PC-3 (cell line): ENCODE data around the gene RPL13A. TPM values are rescaled to one million over a fixed set of nuclear protein-coding genes. Genes with fewer than 3 reads are reported as not detected.
"Not testable (repeated sequence)": the region's sequence is repeated elsewhere in the genome, so short reads cannot be mapped to it uniquely, and the experiment has no call there.

Experiments used
- ATAC-seq: fragments of 200-7000 bp; cut with Tn5 transposase; 2 replicates; pipeline ENCODE4 v1.9.1; 2020; ENCODE audit warnings: mild to moderate bottlenecking, moderate library complexity
- BruUV-seq: library from RNA; stranded (reverse); fragments of 400-500 nt; replicated peaks from 2 replicates; lab custom pipeline; 2021; lab: Mats Ljungman, UMichigan
- CTCF ChIA-PET: fragments of 300-600 bp; sonication (Branson Sonifier 250); formaldehyde crosslinking; loops from one replicate; lab custom pipeline; 2022; ENCODE audit warnings: antibody characterized with exemption; lab: Charles Lee
- POLR2A ChIA-PET: fragments of 300-600 bp; sonication (Branson Sonifier 250); formaldehyde crosslinking; loops from one replicate; lab custom pipeline; 2022; ENCODE audit warnings: antibody characterized with exemption; ENCODE audit not compliant: unreplicated experiment; lab: Charles Lee
- DNase-seq: peaks from one replicate; pipeline ENCODE4 v3.0.0-alpha.2; 2015
- H2AFZ ChIP-seq: fragments of 300-600 bp; sonication (generic); 2 replicates; pipeline ENCODE4 v1.6.0; 2016; ENCODE audit warnings: antibody characterized with exemption, low read length
- H3F3A ChIP-seq: fragments of 300-600 bp; sonication (generic); one replicate; pipeline ENCODE4 v1.6.0; 2017; ENCODE audit warnings: antibody characterized with exemption, low read length, control low read depth, mild to moderate bottlenecking; ENCODE audit not compliant: unreplicated experiment
- H3K27ac ChIP-seq: fragments of 300-600 bp; sonication (generic); 2 replicates; pipeline ENCODE4 v1.5.1; 2016; ENCODE audit warnings: mild to moderate bottlenecking, low read length
- H3K27me3 ChIP-seq: fragments of 300-600 bp; sonication (generic); 2 replicates; pipeline ENCODE4 v1.6.1; 2016; ENCODE audit warnings: low read length, mixed read lengths
- H3K36me3 ChIP-seq: fragments of 300-600 bp; sonication (generic); 2 replicates; pipeline ENCODE4 v1.6.1; 2016; ENCODE audit warnings: low read depth, mixed run types, low read length, mixed read lengths
- H3K4me1 ChIP-seq: fragments of 300-600 bp; sonication (generic); 2 replicates; pipeline ENCODE4 v1.5.1; 2016; ENCODE audit warnings: low read length; ENCODE audit not compliant: insufficient read depth
- H3K4me2 ChIP-seq: fragments of 300-600 bp; sonication (generic); 2 replicates; pipeline ENCODE4 v1.6.0; 2016; ENCODE audit warnings: low read length
- H3K4me3 ChIP-seq: fragments of 300-600 bp; sonication (generic); 2 replicates; pipeline ENCODE4 v1.5.1; 2016; ENCODE audit warnings: mild to moderate bottlenecking, low read length, mixed read lengths
- H3K79me2 ChIP-seq: fragments of 300-600 bp; sonication (generic); 2 replicates; pipeline ENCODE4 v1.6.1; 2017; ENCODE audit warnings: low read length, mixed read lengths
- H3K9ac ChIP-seq: fragments of 300-600 bp; sonication (generic); 2 replicates; pipeline ENCODE4 v1.6.0; 2016; ENCODE audit warnings: mild to moderate bottlenecking, low read length
- H3K9me2 ChIP-seq: fragments of 300-600 bp; sonication (generic); replicated peaks from 2 replicates; pipeline ENCODE4 v1.6.1; 2016; ENCODE audit warnings: mixed run types, low read length, mixed read lengths
- H3K9me3 ChIP-seq: fragments of 300-600 bp; sonication (generic); 2 replicates; pipeline ENCODE4 v1.6.1; 2016; ENCODE audit warnings: low read length, mixed read lengths
- H4K20me1 ChIP-seq: fragments of 300-600 bp; sonication (generic); 2 replicates; pipeline ENCODE4 v1.6.1; 2016; ENCODE audit warnings: low read length, mixed read lengths
- CTCF ChIP-seq: fragments of 300-600 bp; sonication (generic); conservative IDR thresholded peaks from 2 replicates; pipeline ENCODE4 v1.5.1; 2017; ENCODE audit warnings: antibody characterized with exemption, low read depth, mild to moderate bottlenecking, low read length
- EZH2 ChIP-seq: fragments of 300-600 bp; sonication (generic); IDR thresholded peaks from one replicate; pipeline ENCODE4 v1.6.1; 2017; ENCODE audit warnings: antibody characterized with exemption, mild to moderate bottlenecking, low read length; ENCODE audit not compliant: unreplicated experiment
- EZH2phosphoT487 ChIP-seq: fragments of 300-600 bp; sonication (generic); IDR thresholded peaks from 2 replicates; pipeline ENCODE4 v1.6.1; 2018; ENCODE audit warnings: mild to moderate bottlenecking, antibody characterized with exemption, low read length, borderline replicate concordance
- intact Hi-C: fragments of 100-400 bp; cut with micrococcal nuclease; formaldehyde crosslinking; loops from 2 replicates; pipeline ENCODE4 v1.9.0; 2023
- total RNA-seq: library from RNA; depleted of rRNA; stranded (reverse); fragments of >200 nt; gene quantifications from 2 replicates; pipeline ENCODE4 v1.2.3, GENCODE V29; 2014

RPL13A gene
- total RNA-seq, 1 experiment from 2014 or later, result 3,023 TPM

- H3K36me3 ChIP-seq, result peaks cover 2% of the 10 kb centered on the region; the same call in 1 of the 2 replicates
- no peaks in the 10 kb centered on the region for H3K4me1 ChIP-seq
- CTCF ChIA-PET, result no interaction called here
- no peak for TF ChIP-seq EZH2phosphoT487
- peak; percentile 93 for TF ChIP-seq CTCF
- peak; percentile 98 for DNase-seq
- H3K9ac ChIP-seq, result peak overlapping the region; percentile 66
- no peaks in the 10 kb centered on the region for H3K79me2 ChIP-seq
- H3K9me2 ChIP-seq, result no peaks in the 10 kb centered on the region
- intact Hi-C loops, result loop anchor here (1.0 kb wide), 4 partner anchors 8 to 104 kb away; partner anchors contain the start of genes DKKL1 and PIH1D1
- peak overlapping the region; percentile 100 for H3K4me2 ChIP-seq
- H3K9me3 ChIP-seq, result no peaks in the 10 kb centered on the region
- TSS peak; percentile 32 for BruUV-seq
- H3K27ac ChIP-seq, result no peak overlapping the region
- no peaks in the 10 kb centered on the region for H4K20me1 ChIP-seq
- peak overlapping the region; percentile 100 for H2AFZ ChIP-seq
- POLR2A ChIA-PET, result no interaction called here
- peak; percentile 84 for ATAC-seq
- peaks cover 36% of the 10 kb centered on the region for H3K27me3 ChIP-seq
- H3K4me3 ChIP-seq, result peak overlapping the region; percentile 87
- no peaks in the 10 kb centered on the region for H3F3A ChIP-seq
Observed at GRCh38 chr19:49443366-49444099, 43.9 kb upstream of the RPL13A start.

GRCh38 chr19:49444100-49444700 is 43.2 kb upstream of the RPL13A start:
- H3K36me3 ChIP-seq, H3K9me2 ChIP-seq, H3F3A ChIP-seq, POLR2A ChIA-PET, H3K79me2 ChIP-seq, ATAC-seq, H3K4me1 ChIP-seq, H2AFZ ChIP-seq, H3K9me3 ChIP-seq, H4K20me1 ChIP-seq, H3K9ac ChIP-seq, intact Hi-C loops, H3K27ac ChIP-seq, DNase-seq, BruUV-seq: not testable (repeated sequence)
- Histone ChIP-seq H3K4me2 (peak overlapping the region; percentile 100), H3K27me3 (peaks cover 31% of the 10 kb centered on the region), H3K4me3 (peak overlapping the region; percentile 87; the same call in 1 of the 2 replicates)
- CTCF ChIA-PET, result interaction anchor here (0.7 kb wide), 1 partner anchor 107 kb away, joined by 18 read pairs; no protein-coding TSS in a partner anchor

- ChIA-PET POLR2A (no interaction called here), CTCF (interaction anchor here (0.6 kb wide), 1 partner anchor 101 kb away, joined by 4 read pairs; no protein-coding TSS in a partner anchor)
- Histone ChIP-seq H2AFZ (no peak overlapping the region), H3K27me3 (peaks cover 13% of the 10 kb centered on the region), H3K27ac (no peak overlapping the region), H3K4me1 (peaks cover 8% of the 10 kb centered on the region; the same call in 1 of the 2 replicates), H3K9ac (no peak overlapping the region), H3F3A (no peaks in the 10 kb centered on the region), H3K9me2 (no peaks in the 10 kb centered on the region), H3K79me2 (peaks cover 12% of the 10 kb centered on the region), H3K4me3 (no peak overlapping the region), H3K36me3 (peaks cover 3% of the 10 kb centered on the region; the same call in 1 of the 2 replicates), H4K20me1 (no peaks in the 10 kb centered on the region), H3K9me3 (no peaks in the 10 kb centered on the region), H3K4me2 (no peak overlapping the region)
- ATAC-seq (no peak), DNase-seq (no peak)
- no peak for TF ChIP-seq EZH2
- TF ChIP-seq CTCF, result 0 out of 2 replicates have a peak, but pooled peaks have one; percentile 17
- no peak for TF ChIP-seq EZH2phosphoT487
- intact Hi-C loops, result no loop called here
- BruUV-seq, result no TSS peak
Observed at GRCh38 chr19:49445997-49446396, 41.4 kb upstream of the RPL13A start.
